OCI-LY3 (cell line): ENCODE results near the gene TSPO2.

Source experiments
- H2AFZ ChIP-seq: fragments of 200-600, 300-600 bp; shearing (Covaris generic); 2 replicates; pipeline ENCODE4 v1.6.0; 2014; ENCODE audit warnings: antibody characterized with exemption, low read depth, low read length
- H3K27ac ChIP-seq: fragments of 200-600, 300-600 bp; sonication (generic); 2 replicates; pipeline ENCODE4 v1.5.1; 2014; ENCODE audit warnings: mild to moderate bottlenecking, low read length, moderate library complexity, mixed read lengths
- H3K27me3 ChIP-seq: fragments of 200-600, 300-600 bp; sonication (generic); 2 replicates; pipeline ENCODE4 v1.6.1; 2014; ENCODE audit warnings: low read depth, low read length, mixed read lengths
- H3K36me3 ChIP-seq: fragments of 200-600, 300-600 bp; sonication (generic); replicated peaks from 2 replicates; pipeline ENCODE3; 2014; ENCODE audit warnings: low read depth, low read length, mixed read lengths
- H3K4me1 ChIP-seq: fragments of 300-600, 200-600 bp; sonication (generic); 2 replicates; pipeline ENCODE4 v1.6.1; 2014; ENCODE audit warnings: low read length, mixed read lengths
- H3K4me2 ChIP-seq: fragments of 200-600, 300-600 bp; sonication (generic); 2 replicates; pipeline ENCODE4 v1.6.1; 2014; ENCODE audit warnings: low read length, mixed read lengths
- H3K4me3 ChIP-seq: fragments of 300-600, 200-600 bp; sonication (generic); 2 replicates; pipeline ENCODE4 v1.5.1; 2014; ENCODE audit warnings: antibody characterized with exemption, mild to moderate bottlenecking, low read length, moderate library complexity
- H3K79me2 ChIP-seq: fragments of 300-600, 200-600 bp; shearing (Covaris generic); 2 replicates; pipeline ENCODE4 v1.6.1; 2014; ENCODE audit warnings: mild to moderate bottlenecking, low read length, mixed read lengths
- H3K9ac ChIP-seq: fragments of 300-600, 200-600 bp; shearing (Covaris generic); 2 replicates; pipeline ENCODE4 v1.6.0; 2014; ENCODE audit warnings: mild to moderate bottlenecking, low read length, moderate library complexity
- H3K9me3 ChIP-seq: fragments of 200-600, 300-600 bp; shearing (Covaris generic); 2 replicates; pipeline ENCODE4 v1.6.1; 2014; ENCODE audit warnings: low read length, mixed read lengths; ENCODE audit not compliant: insufficient read depth
- H4K20me1 ChIP-seq: fragments of 200-600, 300-600 bp; sonication (generic); 2 replicates; pipeline ENCODE4 v1.6.1; 2016; ENCODE audit warnings: low read length, mixed read lengths; ENCODE audit not compliant: insufficient read depth
- CTCF ChIP-seq: fragments of 200-600, 300-600 bp; sonication (generic); IDR thresholded peaks from 2 replicates; pipeline ENCODE4 v1.5.1; 2014; ENCODE audit warnings: antibody characterized with exemption, low read length, low read depth
- EZH2phosphoT487 ChIP-seq: fragments of 200-600 bp; shearing (Covaris generic); IDR thresholded peaks from 2 replicates; pipeline ENCODE4 v1.6.1; 2018; ENCODE audit warnings: antibody characterized with exemption, mixed run types, low read depth

The TSPO2 gene

GRCh38 chr6:41055149-41055548, 12.9 kb downstream of the TSPO2 start:
- H3K27ac ChIP-seq: no peak overlapping the region
- no peaks in the 10 kb centered on the region for H3K36me3 ChIP-seq
- no peak overlapping the region for H3K9ac ChIP-seq
- H3K4me2 ChIP-seq: no peak overlapping the region
- H2AFZ ChIP-seq: no peak overlapping the region
- TF ChIP-seq CTCF (no peak), EZH2phosphoT487 (no peak)
- H3K79me2 ChIP-seq: no peaks in the 10 kb centered on the region
- peaks cover 8% of the 10 kb centered on the region for H3K4me1 ChIP-seq
- no peaks in the 10 kb centered on the region for H4K20me1 ChIP-seq
- H3K4me3 ChIP-seq: no peak overlapping the region
- no peaks in the 10 kb centered on the region for H3K9me3 ChIP-seq
- no peaks in the 10 kb centered on the region for H3K27me3 ChIP-seq

GRCh38 chr6:41056768-41057490, 14.7 kb downstream of the TSPO2 start:
- TF ChIP-seq EZH2phosphoT487: no peak
- H3K27me3 ChIP-seq: no peaks in the 10 kb centered on the region
- H3K27ac ChIP-seq: no peak overlapping the region
- H3K79me2 ChIP-seq: no peaks in the 10 kb centered on the region
- no peaks in the 10 kb centered on the region for H3K36me3 ChIP-seq
- no peak overlapping the region for H2AFZ ChIP-seq
- H4K20me1 ChIP-seq: no peaks in the 10 kb centered on the region
- H3K9ac ChIP-seq: no peak overlapping the region
- H3K4me1 ChIP-seq: peaks cover 5% of the 10 kb centered on the region
- H3K4me3 ChIP-seq: no peak overlapping the region
- no peaks in the 10 kb centered on the region for H3K9me3 ChIP-seq
- no peak overlapping the region for H3K4me2 ChIP-seq

- Histone ChIP-seq H3K4me2 (no peak overlapping the region), H3K9ac (no peak overlapping the region), H4K20me1 (no peaks in the 10 kb centered on the region), H3K4me3 (no peak overlapping the region), H3K9me3 (no peaks in the 10 kb centered on the region), H3K36me3 (peaks cover 5% of the 10 kb centered on the region), H3K4me1 (no peaks in the 10 kb centered on the region), H3K27ac (no peak overlapping the region), H3K79me2 (no peaks in the 10 kb centered on the region), H2AFZ (no peak overlapping the region), H3K27me3 (no peaks in the 10 kb centered on the region)
- TF ChIP-seq EZH2phosphoT487: no peak
These were observed 16.5 kb downstream of the TSPO2 start for GRCh38 chr6:41058783-41059181.

- no peak overlapping the region for H3K27ac ChIP-seq
- H2AFZ ChIP-seq: no peak overlapping the region
- no peaks in the 10 kb centered on the region for H3K9me3 ChIP-seq
- H3K79me2 ChIP-seq: no peaks in the 10 kb centered on the region
- H4K20me1 ChIP-seq: no peaks in the 10 kb centered on the region
- no peak overlapping the region for H3K4me2 ChIP-seq
- H3K4me1 ChIP-seq: no peaks in the 10 kb centered on the region
- H3K27me3 ChIP-seq: no peaks in the 10 kb centered on the region
- H3K36me3 ChIP-seq: peaks cover 12% of the 10 kb centered on the region
- H3K9ac ChIP-seq: no peak overlapping the region
- H3K4me3 ChIP-seq: no peak overlapping the region
- TF ChIP-seq CTCF (no peak), EZH2phosphoT487 (no peak)
These were observed 17.3 kb downstream of the TSPO2 start for GRCh38 chr6:41059556-41059955.

- H2AFZ ChIP-seq: no peak overlapping the region
- peaks cover 29% of the 10 kb centered on the region for H3K36me3 ChIP-seq
- no peaks in the 10 kb centered on the region for H3K79me2 ChIP-seq
- no peaks in the 10 kb centered on the region for H3K9me3 ChIP-seq
- H4K20me1 ChIP-seq: no peaks in the 10 kb centered on the region
- H3K4me3 ChIP-seq: no peak overlapping the region
- H3K4me2 ChIP-seq: no peak overlapping the region
- H3K9ac ChIP-seq: no peak overlapping the region
- H3K27ac ChIP-seq: no peak overlapping the region
- TF ChIP-seq CTCF: no peak
- TF ChIP-seq EZH2phosphoT487: no peak
- no peaks in the 10 kb centered on the region for H3K4me1 ChIP-seq
- H3K27me3 ChIP-seq: no peaks in the 10 kb centered on the region
These were observed 19.0 kb downstream of the TSPO2 start for GRCh38 chr6:41061196-41061726.
